Measurements from ENCODE around the gene GLIPR2.
A peak's percentile ranks its signal among the peaks of the same experiment; 100 is the strongest.
"Not testable (repeated sequence)": the region's sequence is repeated elsewhere in the genome, so short reads cannot be mapped to it uniquely, and the experiment has no call there.

Gene GLIPR2, protein sequence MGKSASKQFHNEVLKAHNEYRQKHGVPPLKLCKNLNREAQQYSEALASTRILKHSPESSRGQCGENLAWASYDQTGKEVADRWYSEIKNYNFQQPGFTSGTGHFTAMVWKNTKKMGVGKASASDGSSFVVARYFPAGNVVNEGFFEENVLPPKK

DNA sequence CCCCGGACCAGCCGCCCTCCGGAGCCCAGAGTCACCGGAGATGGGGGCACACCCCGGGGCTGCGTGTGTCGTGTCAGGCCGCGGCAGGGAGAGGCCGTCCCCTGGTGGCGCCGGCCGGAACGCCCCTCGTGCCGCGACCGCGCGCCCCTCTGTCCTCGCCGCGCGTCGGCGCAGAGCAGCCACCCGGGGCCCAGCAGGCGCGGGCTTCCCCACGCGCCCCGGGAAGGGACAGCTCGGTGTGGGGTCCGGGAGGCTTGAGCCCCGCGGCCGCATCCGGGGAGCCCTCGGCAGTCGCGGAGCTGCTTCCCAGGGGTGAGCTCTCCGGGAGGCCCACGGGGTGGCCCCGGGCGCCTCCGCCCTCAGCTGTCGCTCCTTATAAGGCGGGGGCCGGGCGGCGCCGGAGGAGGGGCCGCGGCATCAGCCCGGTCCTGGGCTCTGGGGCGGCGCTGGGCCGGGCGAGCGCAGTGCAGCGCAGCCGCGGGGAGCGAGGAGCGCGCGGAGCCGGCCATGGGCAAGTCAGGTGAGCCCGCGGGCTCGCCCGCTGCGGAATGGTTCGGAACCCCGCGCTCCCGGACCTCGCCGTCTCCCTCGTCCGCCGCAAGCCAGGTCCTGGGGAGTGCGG, at the start of gene GLIPR2:
Gene GLIPR2 (plus strand): TSS at position 462 of the 622 bp plus-strand sequence. CDS start 46 bp downstream, at position 508.
- FAIRE-seq (no peak), DNase-seq (ENCODE audit: low spot score) (peak; percentile 94)

DNA sequence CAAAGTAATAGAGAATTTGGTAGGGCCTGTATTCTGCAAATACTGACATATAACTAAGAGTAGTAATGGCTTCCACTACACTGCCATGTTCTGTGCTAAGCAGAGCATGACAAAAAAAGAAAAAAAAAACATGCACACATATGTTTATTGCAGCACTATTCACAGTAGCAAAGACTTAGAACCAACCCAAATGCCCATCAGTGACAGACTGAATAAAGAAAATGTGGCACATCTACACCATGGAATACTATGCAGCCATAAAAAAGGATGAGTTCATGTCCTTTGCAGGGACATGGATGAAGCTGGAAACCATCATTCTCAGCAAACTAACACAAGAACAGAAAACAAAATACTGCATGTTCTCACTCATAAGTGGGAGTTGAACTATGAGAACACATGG, 49.5 kb upstream of the GLIPR2 start:
- FAIRE-seq; DNase-seq (ENCODE audit: low spot score): not testable (repeated sequence)

DNA sequence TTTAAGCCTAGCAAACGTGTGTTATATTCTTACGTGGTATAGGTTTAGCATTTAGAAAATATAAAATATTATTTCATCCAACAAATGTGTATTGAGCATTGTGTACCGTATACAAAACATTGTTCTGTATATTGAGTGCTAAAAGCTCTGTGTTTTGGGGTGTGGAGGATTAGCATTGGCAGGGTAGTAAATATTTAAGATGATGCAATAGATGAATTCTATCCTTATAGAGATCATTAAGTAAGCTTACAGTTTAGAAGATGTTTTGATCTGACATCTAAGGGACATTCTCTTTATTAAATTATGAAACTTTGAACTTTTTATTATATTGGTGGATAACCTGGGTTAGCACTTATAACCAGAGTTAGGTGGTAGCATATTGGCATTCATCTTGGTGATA, 48.5 kb upstream of the GLIPR2 start:
- FAIRE-seq (no peak), DNase-seq (ENCODE audit: low spot score) (no peak)

DNA sequence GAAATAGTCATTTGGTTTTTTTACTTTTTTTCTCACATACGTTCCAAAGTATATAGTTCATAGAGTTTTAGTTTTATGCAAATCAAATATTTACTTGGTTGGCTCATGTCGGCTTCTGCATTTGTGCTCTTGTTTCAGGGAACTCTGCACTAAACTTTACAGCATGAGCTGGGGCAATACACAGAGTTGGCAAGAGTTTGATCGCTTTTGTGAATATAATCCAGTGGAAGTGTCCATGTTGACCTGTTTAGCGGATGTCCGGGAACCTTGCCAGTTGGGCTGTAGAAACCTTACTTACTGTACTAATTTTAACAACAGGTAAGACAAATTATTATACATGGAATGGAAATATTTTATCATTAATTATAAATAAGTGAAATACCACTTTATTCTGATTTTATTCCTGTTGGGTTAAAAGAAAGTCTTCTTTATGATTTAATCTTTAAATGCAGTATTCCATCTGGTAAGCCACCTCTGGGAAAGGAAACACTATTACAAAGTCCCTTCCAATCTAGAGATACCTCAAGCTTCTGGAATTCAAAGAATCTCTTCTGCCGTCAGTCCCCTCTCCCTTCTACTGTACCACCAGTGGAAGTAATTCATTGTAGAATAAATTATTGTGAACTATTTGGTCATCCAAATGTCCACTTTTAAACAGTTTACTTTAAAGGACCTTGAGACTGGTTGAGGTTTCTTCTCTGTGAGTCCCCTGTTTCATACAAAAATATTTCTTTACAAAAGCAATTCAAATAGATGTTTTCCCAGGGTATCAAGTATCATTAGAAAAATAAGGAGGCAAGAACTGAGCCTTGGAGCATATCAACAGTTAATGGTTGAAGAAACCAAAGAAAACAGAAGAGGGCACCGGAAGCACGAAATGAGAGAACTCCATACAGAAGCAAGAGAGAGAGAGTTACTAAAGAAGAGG, 45.2 kb upstream of the GLIPR2 start:
- DNase-seq (ENCODE audit: low spot score) = peak; percentile 51

DNA sequence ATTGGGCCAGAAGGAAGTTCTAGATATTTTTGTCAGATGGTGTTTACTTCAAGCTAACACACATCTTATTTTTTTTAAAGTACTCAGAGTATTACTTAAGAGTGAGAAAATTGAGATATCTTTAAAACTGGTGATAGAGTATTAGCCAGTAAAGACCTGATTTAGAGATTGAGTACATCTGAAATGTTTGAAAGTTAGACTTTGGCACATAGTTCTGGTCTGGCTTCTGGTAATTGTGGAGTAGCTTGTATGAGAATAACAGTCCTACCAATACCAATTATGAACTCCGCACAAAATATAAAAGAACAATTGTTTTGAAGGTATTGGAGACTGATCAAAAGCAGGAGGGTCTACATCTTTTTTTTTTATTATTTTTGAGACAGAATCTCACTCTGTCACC, 44.5 kb upstream of the GLIPR2 start:
- DNase-seq (ENCODE audit: low spot score) (no peak), FAIRE-seq (no peak)

More for the DNA sequence above, 45.2 kb upstream of the GLIPR2 start:
- no peak for FAIRE-seq

DNA sequence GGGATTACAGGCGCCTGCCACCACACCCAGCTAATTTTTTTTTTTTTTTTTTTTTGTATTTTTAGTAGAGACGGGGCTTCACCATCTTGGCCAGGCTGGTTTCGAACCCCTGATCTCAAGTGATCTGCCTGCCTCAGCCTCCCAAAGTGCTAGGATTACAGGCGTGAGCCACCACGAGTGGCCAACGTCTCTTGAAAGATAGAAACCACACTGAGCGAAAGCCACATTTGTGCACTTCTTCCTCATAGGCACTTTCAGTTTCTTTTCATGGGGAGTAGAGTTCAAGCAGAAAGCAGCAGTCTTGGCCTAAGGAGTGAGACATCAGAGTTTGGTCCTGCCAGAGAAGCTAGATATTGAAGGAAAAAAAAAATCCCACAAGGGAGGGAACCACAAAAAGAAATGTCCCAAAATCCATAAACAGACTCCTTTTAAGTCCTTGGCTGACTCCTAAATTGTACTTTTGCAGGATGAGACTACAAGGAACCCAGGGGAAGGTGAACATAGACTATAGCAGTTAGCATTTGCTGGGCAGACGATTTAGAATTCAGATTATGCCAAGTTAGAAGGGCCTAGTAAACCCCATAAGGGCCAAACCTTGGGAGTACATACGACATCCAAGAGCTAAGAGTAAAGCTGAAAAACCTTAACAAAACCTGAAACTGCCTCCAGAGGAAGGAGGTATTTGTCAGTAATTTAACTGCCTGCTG, 43.9 kb upstream of the GLIPR2 start:
- no peak for DNase-seq (ENCODE audit: low spot score)
- FAIRE-seq = no peak

DNA sequence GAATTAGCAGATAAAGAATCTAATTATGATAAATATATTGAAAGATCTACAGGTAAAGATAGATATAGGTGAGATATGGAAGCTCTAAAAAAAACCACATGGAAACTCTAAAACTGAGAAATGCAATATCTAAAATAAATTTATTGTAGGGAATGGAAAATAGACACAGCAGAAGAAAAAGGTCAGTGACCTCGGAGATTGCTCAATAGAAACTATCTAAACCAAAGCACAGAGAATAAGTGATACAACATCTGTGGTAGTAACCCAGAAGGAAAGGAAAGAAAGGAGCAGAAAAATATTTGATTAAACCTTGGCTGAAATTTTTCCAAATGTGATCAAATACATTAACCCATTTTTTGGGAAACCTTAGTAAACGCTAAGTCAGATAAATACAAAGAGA, 43.1 kb upstream of the GLIPR2 start:
- FAIRE-seq = no peak

DNA sequence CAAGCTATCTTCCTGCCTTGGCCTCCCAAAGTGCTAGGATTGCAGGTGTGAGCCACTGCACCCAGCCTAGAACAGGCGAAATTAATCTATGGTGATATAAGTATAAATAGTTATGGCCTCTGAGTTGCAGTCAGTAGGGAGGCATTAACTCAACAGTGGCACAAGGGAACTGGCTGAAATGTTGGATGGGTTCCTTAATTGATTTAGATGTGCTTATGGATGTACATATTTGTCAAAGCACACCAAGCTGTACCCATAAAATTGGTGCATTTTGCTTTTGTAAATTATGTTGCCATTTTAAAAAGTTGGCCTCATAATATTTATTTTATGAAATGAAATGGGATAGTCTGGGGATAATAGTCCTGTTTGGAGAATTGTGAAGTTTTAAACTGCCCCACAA, 36.8 kb upstream of the GLIPR2 start:
- no peak for FAIRE-seq
- DNase-seq (ENCODE audit: low spot score) = no peak

More for the DNA sequence above, 43.1 kb upstream of the GLIPR2 start:
- no peak for DNase-seq (ENCODE audit: low spot score)

DNA sequence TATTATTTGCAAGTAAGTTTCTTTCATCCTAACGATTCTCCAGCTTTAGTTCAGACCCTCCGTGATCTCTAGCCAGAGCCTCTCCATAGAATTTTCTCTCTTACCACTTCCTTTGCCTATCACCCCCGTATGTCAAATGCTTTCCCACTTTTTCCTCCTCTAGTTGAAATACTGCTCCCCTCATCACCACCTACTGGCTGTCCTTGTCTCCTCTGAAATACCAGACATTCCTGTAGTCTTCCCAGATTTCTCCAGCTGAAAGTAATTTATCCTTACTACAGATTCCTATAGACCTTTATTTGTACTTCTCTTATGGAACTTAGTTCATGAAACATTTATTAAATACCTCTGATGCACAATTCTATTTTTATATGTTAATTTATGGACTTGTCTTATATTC, 36.0 kb upstream of the GLIPR2 start:
- FAIRE-seq (no peak), DNase-seq (ENCODE audit: low spot score) (peak; percentile 49)

DNA sequence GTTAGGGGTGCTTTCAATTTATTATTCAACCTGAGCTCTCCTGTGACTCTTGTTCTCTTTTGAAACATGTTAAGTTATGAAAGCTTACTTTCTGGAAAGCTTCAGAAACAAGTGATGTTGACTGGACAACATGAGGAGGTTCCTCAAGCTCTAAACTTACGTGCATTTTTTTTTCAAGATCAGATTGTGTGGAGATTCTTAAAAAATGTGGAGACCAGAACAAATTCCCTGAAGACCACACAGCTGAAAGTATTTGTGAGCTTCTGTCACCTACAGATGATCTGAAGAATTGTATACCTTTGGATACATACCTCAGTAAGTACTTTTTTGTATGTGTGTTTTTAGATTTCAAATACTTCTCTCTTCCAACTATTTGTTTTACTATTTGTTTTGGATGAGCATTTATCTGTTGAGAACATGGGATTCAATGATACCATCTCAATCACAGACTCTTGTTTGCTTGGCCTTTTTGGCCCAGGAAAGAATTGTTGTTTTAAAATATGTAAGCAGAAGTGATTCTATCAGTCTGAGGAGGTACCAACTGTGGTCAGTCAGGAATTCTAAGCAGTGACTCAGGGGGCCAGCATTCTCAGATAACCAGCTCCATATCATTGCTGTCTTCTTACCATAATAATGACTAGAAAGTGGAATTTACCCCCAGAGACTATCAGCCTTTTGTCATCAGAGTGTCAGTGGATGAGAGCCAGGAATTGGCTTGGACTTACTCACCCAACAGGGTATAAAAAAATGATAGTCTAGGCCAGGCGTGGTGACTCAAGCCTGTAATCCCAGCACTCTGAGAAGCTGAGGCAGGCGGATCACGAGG, 34.4 kb upstream of the GLIPR2 start:
- FAIRE-seq (no peak), DNase-seq (ENCODE audit: low spot score) (peak; percentile 82)

DNA sequence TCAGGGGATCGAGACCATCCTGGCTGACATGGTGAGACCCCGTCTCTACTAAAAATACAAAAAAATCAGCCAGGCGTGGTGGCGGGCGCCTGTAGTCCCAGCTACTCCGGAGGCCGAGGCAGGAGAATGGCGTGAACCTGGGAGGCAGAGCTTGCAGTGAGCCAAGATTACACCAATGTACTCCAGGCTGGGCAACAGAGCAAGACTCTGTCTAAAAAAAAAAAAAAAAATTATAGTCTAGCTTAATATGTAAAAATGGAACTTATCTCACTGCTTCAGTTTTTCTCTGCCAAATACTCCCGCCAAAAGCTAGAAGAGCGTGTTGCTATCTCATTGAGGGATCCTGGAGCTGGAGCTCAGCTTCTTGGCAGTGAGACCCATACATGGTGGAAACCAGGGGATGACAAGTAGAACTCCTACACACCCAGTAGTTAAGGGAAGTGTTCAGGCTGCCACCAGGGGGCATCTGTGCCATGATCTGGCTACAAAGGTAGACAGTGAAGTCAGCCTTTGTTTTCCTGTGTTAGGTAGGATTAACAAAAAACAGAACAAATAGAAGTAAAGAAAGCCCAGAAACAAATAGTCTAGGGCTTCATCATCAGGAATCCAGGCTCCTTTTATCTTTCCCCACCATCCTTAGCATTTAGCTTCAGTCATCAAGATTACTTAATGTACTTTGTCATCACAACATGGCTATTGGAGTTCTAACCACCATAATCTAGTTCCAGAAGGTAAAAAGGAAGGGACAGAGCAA, 33.6 kb upstream of the GLIPR2 start:
- peak; percentile 38 for DNase-seq (ENCODE audit: low spot score)
- FAIRE-seq = no peak

DNA sequence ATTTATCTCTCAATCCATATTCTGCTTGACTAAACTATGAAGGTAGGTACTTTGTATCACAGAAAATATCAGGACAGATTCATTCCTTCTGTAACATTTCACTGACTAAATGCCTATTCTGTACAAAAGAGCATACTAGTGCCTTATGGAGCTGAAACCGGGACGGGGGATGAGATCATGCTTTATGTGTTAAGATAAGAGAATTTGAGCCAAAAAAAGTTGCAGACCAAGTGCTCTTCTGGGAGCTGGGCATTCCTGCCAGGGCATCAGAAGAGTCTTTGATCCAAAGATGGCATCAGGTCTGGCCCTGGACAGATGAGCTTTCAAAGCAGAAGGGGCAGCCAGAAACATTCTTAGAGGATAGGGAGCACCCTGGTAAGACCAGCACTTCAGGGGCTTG, 27.5 kb upstream of the GLIPR2 start:
- DNase-seq (ENCODE audit: low spot score) (no peak), FAIRE-seq (peak; percentile 27)

DNA sequence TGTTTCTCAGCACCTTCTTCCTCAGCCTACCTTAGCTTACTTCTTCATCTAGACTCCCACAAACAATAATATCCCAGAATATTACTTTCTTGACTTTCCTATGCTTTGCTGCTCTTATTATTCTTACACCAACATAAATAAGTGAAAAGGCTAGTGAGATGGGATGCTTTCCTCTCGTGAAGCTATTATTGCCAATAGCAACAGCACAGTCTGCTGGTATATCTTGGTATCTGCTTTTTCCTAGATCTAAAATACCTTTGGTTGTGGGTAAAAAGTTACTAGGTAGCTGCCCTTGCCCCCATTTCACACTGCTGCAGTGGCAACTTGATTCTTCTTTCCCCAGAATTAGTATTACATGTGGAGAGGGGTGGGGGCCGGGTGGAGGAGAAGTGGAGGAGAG, 26.1 kb upstream of the GLIPR2 start:
- no peak for DNase-seq (ENCODE audit: low spot score)

DNA sequence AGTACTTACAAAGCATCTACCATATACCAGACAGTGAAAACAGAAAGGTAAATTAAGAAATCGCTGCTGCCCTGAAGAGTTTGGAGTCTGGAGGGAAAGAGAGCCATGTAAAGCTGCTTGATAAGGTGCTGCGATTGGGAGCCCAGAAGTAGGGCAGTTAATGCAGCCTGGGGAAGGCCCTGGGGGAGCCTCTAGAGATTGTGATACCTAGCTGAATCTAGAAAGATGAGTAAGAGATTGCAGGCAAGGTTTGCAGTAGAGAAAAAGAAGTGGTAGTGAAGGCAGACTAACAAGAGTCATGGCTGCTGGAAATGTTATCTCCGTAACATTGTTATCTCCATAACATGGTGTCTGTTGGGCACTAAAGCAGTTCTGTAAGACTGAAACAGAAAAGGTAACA, 24.0 kb upstream of the GLIPR2 start:
- no peak for FAIRE-seq
- DNase-seq (ENCODE audit: low spot score) = no peak

More for the DNA sequence above, 26.1 kb upstream of the GLIPR2 start:
- peak; percentile 27 for FAIRE-seq

DNA sequence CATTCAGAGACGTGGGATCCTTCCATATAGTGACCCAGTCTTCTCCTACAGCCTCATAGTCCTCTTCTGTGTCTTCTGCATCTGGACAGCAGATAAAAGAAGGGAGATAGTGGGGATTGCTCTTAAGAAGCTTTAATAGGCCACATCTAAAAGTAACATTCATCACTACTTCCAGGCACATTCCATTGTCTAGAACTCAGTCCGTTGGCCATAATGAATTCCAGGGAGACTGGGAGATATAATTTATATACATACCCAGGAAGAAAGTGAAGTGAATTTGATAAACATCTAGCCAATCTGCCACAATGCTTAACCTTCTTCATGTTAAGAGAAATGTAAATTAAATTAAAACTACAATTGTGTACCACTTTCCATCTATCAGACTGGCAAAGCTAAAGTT, 22.5 kb upstream of the GLIPR2 start:
- FAIRE-seq = no peak
- no peak for DNase-seq (ENCODE audit: low spot score)

DNA sequence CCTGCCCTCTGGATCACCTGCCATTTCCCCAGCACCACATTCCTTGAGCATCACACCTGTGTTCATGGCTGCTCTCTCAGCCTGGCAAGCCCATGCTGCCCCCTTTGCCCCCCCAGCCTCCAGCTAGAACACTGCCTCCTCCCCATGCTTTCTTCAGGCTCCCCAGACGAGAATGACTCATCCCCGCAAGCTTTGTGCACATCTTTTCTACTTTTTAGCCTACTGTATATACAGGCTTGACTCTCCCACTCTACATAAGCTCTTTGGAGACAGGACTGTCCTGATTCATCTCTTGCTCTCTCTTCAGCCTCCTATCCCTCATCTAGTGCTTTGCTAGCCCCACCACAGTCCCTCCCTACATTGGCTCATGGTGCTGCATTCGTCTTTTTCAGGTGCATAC, 19.9 kb upstream of the GLIPR2 start:
- DNase-seq (ENCODE audit: low spot score) = no peak
- no peak for FAIRE-seq

DNA sequence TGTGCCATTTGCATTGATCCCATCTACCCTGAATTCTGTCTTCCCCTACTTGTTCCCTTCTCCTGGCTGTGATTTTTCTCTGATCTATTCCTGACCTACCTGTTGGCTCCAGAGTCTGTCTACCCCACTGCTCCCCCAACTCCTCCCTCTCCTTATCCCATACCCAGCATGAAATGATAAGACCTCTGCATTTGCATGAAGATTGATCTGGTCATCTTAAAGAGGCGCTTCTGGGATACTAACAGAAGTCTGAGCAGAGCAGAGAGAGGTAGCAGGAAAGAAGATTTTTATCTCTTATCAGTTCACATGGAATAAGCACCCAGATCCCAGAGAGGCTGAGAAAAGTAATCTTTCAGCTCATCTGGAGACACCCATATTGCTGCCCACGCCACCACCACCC, 18.3 kb upstream of the GLIPR2 start:
- no peak for FAIRE-seq
- no peak for DNase-seq (ENCODE audit: low spot score)

DNA sequence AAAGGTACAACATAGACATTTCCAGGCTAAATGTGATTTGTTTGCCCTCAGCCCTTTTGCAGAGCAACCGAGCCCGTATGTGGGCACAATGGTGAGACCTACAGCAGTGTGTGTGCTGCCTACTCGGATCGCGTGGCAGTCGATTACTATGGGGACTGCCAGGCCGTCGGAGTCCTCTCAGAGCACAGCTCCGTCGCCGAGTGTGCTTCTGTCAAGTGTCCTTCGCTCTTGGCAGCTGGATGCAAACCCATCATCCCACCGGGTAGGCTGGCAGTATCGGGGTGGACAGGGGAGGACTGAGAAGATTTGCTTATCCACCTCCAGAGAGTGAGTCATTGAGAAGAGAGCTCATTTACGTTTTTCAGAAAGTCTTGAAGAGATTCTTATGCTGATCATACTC, 17.8 kb upstream of the GLIPR2 start:
- DNase-seq (ENCODE audit: low spot score) (no peak), FAIRE-seq (peak; percentile 85)

DNA sequence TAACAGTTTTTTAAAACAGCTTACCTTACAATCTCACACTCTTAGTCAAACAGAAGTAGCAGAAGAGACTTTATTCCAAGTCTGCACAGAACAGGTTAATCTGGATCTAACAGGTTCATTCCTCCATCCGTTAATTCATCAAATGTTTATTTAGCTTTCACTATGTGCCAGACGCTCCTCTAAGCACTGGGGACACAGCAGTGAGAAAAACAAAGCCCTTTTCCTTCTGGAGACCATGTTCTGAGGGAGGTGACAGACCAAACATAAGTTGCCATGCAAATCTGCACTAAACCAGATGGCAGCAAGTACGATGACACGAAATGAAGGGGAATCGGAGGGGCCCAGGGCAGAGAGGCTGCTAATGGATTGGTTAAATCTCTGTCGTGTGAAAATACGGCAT, 17.1 kb upstream of the GLIPR2 start:
- DNase-seq (ENCODE audit: low spot score) (no peak), FAIRE-seq (no peak)

DNA sequence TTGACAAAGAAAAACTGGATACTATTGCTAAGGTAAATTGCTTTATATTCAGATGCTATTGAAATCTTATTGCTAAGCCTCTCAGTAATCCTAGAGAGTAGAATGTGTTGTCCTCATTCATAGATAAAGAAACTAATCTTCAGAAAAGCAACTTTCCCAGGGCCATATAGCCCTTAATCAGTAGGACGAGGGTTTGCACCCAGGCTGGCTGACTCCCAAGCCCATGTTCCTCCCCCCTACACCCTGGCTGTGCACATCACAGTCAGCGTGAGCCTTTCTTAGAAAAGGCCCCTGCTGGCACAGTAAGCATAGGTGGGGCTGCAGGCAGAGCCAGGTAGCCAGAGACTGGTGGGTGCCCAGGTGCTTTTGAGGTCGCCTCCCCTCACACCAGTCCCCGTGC, 15.8 kb upstream of the GLIPR2 start:
- FAIRE-seq = no peak
- DNase-seq (ENCODE audit: low spot score) = no peak

Measured in urothelium cell line (cell line).